ENCODE measurements around the gene IL20RA.
"Not testable (repeated sequence)": the region's sequence is repeated elsewhere in the genome, so short reads cannot be mapped to it uniquely, and the experiment has no call there.

IL20RA gene

GRCh38 chr6:136980070-136980469 lies 64.7 kb downstream of the IL20RA start:
- no peak for TF ChIP-seq CTCF (IDR thresholded peaks at IDR 0.05; ENCODE audit: low read depth, low read length, missing control alignments)
- DNase-seq (ENCODE audit: extremely low read depth, low read depth): no peak
- H3K4me3 ChIP-seq (replicated peaks; ENCODE audit: low read depth, low read length): no peak overlapping the region

- TF ChIP-seq CTCF (IDR thresholded peaks at IDR 0.05; ENCODE audit: low read depth, low read length, missing control alignments): no peak
- no peak for DNase-seq (ENCODE audit: extremely low read depth, low read depth)
- H3K4me3 ChIP-seq (replicated peaks; ENCODE audit: low read depth, low read length): no peak overlapping the region
Measured at GRCh38 chr6:136979206-136979605, 65.6 kb downstream of the IL20RA start.

- TF ChIP-seq CTCF (IDR thresholded peaks at IDR 0.05; ENCODE audit: low read depth, low read length, missing control alignments): no peak
- no peak for DNase-seq (ENCODE audit: extremely low read depth, low read depth)
- H3K4me3 ChIP-seq (replicated peaks; ENCODE audit: low read depth, low read length): no peak overlapping the region
Measured at GRCh38 chr6:136977075-136977474, 67.7 kb downstream of the IL20RA start.

- DNase-seq (ENCODE audit: extremely low read depth, low read depth): no peak
- H3K4me3 ChIP-seq (replicated peaks; ENCODE audit: low read depth, low read length): no peak overlapping the region
- TF ChIP-seq CTCF (IDR thresholded peaks at IDR 0.05; ENCODE audit: low read depth, low read length, missing control alignments): no peak
Measured at GRCh38 chr6:136975089-136975715, 69.6 kb downstream of the IL20RA start.

DNA sequence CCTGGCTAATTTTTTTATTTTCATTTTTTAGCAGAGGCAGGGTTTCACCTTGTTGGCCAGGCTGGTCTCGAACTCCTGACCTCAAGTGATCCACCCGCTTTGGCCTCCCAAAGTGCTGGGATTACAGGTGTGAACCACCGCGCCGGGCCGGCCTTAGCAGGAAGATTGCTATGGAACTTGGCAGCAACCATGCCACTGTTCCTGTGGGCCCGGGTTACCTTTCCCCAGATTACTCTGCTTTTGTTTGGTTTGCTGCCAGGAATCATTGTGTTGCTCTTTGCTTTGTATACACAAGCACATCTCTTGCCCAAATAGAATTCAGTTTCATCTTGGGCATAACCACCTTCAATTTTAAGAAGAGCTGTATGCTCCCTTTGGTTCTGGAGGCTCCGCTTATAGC lies 71.0 kb downstream of the IL20RA start:
- not testable (repeated sequence) for DNase-seq (ENCODE audit: extremely low read depth, low read depth); H3K4me3 ChIP-seq (replicated peaks; ENCODE audit: low read depth, low read length)

DNA sequence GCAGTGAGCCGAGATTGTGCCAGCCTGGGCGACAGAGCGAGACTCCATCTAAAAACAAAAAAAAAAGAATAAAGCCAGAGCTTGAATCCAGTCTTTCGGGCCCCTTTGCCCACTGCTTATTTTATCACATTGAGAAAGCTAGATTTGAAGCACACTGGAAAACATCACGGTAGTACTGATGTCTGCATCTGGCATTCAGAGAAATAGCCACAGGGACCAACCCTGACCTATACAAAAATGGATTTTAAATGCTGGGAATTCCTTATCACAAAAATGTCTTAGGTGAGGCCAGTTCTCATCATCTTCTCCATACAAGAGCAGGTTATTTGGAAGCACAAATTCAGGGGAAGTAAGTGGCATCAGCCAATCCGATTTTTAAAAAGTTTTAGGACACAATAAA lies 73.2 kb downstream of the IL20RA start:
- H3K4me3 ChIP-seq (replicated peaks; ENCODE audit: low read depth, low read length): no peak overlapping the region
- no peak for DNase-seq (ENCODE audit: extremely low read depth, low read depth)
- no peak for TF ChIP-seq CTCF (IDR thresholded peaks at IDR 0.05; ENCODE audit: low read depth, low read length, missing control alignments)

DNA sequence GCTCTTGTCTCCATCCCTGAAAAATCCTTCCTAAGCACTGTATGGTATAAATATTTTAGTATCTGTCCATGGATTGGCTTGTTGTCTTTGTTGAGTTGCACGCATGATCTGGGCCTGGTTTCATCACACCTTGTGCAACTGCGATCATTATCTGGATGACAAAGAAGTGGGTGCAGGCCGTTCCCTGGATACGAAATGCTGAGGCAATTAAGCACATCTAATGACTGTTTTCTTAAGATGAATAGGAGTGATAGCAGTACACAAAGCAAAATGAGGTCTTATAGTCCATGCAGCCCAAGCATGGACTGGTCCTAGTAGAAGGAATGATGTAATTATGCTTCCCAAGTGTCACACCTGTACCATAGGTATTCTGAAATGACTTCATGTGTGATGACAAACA lies 74.8 kb downstream of the IL20RA start:
- no peak overlapping the region for H3K4me3 ChIP-seq (replicated peaks; ENCODE audit: low read depth, low read length)
- TF ChIP-seq CTCF (IDR thresholded peaks at IDR 0.05; ENCODE audit: low read depth, low read length, missing control alignments): no peak
- DNase-seq (ENCODE audit: extremely low read depth, low read depth): no peak
